NCI-H2107 treated with DMSO at 0.1 percent for 48 hours (cell line): Measurements from ENCODE around the gene TMEM51.
A peak's percentile ranks its signal among the peaks of the same experiment; 100 is the strongest.

ENCODE experiments used
- DNase-seq: peaks from one replicate; lab custom pipeline; 2025; ENCODE audit not compliant: unreplicated experiment; lab: John Stamatoyannopoulos, UW

TMEM51 gene

GRCh38 chr1:15242766-15243165, 89.2 kb downstream of the TMEM51 start:
- no peak for DNase-seq

DNA sequence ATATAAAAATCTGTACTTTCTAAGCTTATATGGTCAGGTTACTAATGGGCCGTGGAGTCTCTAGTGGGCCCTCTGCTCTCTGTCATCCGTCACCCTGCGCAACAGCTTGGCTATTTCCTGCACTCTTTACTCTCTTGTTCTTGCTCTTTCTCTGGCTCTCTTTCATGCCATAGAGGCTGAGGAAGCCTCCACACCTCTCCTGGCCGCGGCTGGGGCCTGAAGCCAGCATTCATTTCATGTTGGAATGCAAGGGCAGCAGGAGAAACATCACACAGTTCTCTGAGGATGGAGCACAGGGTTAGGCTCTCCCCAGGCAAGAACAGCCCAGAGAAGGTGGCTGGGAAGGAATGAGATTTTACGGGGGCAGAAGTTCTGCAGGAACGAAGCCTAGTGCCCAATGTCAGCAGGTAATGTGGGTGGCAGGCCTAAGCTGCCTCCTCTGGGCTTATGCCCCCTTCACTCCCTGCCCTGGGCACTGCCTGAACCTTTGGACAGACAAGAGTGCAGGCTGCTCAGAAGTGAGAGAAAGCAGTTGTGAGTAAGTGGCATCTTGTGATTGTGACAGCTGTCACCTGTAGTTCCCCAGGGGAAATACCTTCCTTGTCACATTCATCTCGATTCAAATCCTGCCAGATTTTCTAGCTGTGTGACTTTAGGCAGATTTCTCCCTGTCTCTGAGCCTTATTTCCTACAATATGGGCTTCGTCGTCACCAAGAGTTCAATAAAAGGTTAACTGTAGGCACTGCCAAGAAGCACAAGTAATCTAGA, 89.9 kb downstream of the TMEM51 start:
- no peak for DNase-seq

DNA sequence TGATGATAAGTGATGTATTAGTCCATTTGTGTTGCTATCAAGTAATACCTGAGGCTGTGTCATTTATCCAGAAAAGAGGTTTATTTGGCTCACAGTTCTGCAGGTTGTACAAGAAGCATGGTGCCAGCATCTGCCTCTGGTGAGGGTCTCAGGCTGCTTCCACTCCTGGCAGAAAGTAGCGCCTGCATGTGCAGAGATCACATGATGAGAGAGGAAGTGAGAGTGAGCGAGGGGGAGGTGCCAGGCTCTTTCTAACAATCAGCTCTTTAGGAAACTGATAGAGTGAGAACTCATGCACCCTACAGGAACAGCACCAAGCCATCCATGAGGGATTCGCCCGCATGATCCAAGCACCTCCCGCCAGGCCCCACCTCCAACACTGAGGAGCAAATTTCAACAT, 91.3 kb downstream of the TMEM51 start:
- DNase-seq = no peak

- DNase-seq = no peak
These were observed 92.2 kb downstream of the TMEM51 start for GRCh38 chr1:15245593-15246360.

DNA sequence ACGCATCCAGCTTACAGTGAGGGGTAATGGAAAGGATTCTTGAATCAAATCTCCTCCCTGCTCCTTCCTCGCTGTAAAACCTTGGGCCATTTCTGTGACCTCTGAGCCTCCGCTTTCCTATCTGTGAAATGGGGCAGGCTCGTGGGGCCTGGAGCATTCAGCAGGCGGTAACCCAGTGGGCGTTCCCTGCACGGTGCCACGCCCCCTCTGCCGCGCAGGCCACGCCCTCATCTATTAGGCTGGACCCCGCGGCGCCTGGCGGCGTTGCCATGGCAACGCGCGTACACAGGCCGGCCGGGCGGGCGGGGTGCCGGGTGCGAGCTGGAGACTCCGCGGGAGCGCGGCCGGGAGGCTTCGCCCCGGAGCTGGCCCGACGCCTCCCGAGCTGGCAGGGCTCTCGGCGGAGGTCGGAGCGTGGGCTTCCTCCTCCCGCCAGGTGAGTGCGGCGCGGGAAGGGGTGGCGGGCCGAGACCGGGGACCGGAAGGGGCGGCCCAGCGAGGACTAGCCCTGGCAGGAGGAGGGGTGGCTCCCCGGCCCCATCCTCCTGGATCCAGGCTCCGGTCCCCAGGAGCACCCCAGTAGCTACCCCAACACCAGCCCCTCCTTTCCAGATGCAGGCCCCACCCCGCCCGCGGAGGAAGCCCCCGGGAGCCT, 93.5 kb downstream of the TMEM51 start, which contains the start of gene FHAD1:
Gene FHAD1 (plus strand): TSS at position 264 of the 655 bp plus-strand sequence. CDS start 4,562 bp downstream, outside the sequence.
- peak; percentile 4 for DNase-seq

DNA sequence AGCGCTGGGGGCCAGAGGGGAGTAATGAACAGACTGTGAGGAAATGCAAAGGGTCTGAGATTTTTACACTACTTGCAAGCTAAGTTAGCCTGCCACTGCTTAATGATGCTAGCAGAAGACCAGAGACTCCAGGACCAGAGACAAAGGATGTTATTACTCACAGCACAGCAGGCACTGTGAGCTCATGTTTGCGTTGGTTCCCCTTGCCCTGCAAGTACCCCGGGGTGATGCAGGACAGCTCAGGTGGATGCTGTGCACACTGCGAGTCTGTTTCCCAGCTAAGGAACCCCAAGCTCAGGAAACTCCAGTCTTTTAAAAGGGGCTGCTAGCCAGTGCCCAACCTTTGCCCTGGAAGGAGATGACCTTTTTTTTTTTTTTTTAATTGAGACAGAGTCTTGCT, 94.7 kb downstream of the TMEM51 start:
- no peak for DNase-seq

DNA sequence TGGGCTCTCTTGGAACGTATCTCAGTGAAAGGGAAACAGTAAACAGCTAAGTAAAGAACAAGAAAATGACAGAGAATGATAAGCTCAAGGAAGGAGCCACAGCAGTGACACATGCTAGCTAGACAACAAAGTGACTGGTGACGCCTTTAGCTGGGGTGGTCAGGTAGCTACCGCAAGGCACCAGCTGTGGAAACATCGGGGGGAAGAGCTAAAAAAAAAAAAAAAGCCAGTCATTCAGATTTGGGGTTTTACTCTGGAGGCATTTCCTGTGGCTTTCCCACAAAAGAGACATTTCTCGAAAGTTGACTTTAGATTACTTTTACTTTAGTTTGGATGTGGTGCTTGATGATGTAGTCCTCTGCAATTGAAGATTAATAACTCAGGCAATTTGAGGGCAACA, 95.5 kb downstream of the TMEM51 start:
- DNase-seq = no peak

- no peak for DNase-seq
These were observed 98.6 kb downstream of the TMEM51 start for GRCh38 chr1:15251857-15252835.

DNA sequence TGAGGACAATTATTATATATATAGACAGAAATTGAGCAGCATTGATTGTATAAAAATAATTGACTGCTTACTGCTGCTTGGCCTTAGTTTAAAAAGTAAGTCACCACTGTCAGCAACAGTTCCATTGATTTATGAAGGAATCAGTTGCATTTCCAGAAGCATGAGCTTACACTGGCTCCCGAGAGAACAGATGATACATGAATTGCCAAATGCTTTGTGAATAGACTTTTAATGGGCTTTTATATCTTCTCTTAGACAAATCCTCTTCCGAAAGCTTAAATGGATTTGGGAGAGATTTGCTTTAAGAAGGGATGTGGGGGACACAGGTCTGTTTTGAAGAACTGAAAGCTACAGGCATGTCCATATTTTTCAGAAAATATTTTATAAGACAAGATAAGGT, 101.0 kb downstream of the TMEM51 start:
- no peak for DNase-seq

- DNase-seq = no peak
These were observed 102.1 kb downstream of the TMEM51 start for GRCh38 chr1:15255582-15256149.

GRCh38 chr1:15256584-15256983, 103.0 kb downstream of the TMEM51 start:
- DNase-seq = no peak

DNA sequence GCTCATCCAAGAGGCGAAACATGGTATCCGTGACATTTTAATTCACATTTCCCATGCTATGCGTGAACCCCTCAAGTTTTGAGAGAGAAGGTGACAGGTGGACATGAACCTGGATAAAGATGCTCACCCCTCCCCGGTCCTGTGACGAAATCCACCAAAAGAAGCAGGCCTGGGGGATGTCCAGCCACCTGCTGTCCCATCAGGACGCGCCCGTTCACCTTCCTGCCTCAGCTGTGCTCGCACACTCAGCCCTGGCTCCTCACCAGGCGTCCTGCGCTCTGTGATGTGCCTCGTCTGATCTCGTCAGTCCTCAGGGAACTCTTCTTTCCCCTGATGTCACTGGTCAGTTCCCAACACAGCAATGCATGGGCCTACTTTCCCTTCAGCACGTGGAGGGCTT, 103.8 kb downstream of the TMEM51 start:
- DNase-seq = no peak

- DNase-seq = no peak
These were observed 105.5 kb downstream of the TMEM51 start for GRCh38 chr1:15258833-15259621.

GRCh38 chr1:15259622-15260007, 106.1 kb downstream of the TMEM51 start:
- DNase-seq = no peak

DNA sequence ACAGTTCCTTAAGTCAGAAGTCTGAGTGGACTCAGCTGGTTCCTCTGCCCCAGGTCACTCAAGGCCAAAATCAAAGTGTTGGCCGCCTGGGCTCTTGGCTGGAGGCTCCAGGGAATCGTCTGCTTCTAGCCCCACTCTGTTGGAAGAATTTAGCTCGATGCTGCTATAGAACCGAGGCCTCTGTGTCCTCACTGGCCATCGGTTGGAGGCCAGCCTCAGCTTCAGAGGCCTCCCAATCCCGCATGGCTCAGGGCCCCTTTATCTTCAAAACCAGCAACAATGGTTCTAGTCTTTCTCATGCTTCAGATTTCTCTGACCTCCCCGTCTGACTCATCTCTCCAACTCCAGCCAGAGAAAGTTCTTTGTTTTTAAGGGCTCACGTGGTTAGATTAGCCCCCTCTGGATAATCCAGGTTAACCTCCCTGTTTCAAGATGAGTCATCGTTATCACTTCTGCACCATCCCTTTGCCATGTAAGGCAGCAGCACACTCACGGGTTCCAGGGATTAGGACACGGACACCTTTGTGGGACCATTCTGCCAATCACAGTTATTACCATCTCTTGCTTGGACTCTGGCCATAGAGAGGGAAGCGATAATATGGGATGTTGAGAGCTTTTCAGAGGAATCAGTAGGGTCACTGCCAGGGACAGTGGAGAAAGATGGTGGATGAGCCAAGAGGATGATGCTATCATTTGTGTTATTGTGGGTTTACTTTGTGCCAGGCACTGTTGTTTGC, 107.0 kb downstream of the TMEM51 start:
- DNase-seq = no peak

GRCh38 chr1:15261155-15262002, 107.8 kb downstream of the TMEM51 start:
- no peak for DNase-seq

DNA sequence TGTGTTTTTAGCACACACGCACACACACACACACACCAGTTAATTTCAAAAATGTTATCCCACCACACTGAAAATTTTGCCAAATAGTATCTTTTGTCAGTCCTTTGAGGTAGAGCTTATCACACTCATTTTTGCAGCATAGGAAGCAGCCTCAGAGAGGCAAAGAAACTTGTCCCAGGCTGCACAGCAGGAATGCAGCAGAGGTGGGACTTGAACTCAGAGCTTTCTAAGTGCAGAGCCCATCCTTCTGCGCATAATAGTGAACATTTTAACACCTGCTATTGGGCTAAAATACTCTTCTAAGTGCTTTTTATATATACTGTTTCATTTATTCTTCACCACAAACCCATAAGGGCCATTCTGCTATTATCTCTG, 108.4 kb downstream of the TMEM51 start:
- DNase-seq = no peak

DNA sequence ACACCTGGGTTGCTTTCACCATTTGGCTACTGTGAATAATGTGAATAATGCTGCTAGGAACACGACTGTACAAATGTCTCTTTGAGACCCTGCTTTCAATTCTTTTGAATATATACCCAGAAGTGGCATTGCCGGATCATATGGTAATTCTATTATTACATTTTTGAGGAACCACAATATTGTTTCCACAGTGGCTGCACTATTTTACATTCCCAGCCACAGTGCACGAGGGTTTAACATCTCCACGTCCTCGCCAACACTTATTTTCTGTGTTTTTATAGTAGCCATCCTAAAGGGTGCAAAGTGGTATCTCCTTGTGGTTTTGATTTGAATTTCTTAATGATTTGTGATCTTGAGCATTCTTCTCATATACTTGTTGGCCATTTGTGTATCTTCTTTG, 109.2 kb downstream of the TMEM51 start:
- no peak for DNase-seq
